Upper lobe of right lung (tissue), 1 donor: ENCODE results near the gene NCOA3. TPM values are rescaled to one million over a fixed set of nuclear protein-coding genes. Genes with fewer than 3 reads are reported as not detected.

Experiments used
- ATAC-seq: fragments of 200-7000 bp; cut with Tn5 transposase; one replicate; pipeline ENCODE4 v1.9.1; 2020; ENCODE audit warnings: mild to moderate bottlenecking, moderate library complexity
- DNase-seq: peaks from one replicate; pipeline ENCODE4 v3.0.0-alpha.2; 2020
- H3K27ac ChIP-seq: fragments of 200-600 bp; one replicate; pipeline ENCODE4 v1.8.0; 2022
- H3K27me3 ChIP-seq: fragments of 200-600 bp; one replicate; pipeline ENCODE4 v1.8.0; 2022; ENCODE audit warnings: mild to moderate bottlenecking
- H3K36me3 ChIP-seq: fragments of 200-600 bp; one replicate; pipeline ENCODE4 v1.8.0; 2022
- H3K4me1 ChIP-seq: fragments of 200-600 bp; one replicate; pipeline ENCODE4 v1.8.0; 2022
- H3K4me3 ChIP-seq: fragments of 200-600 bp; one replicate; pipeline ENCODE4 v1.8.0; 2022; ENCODE audit warnings: mild to moderate bottlenecking
- H3K9me3 ChIP-seq: fragments of 200-600 bp; one replicate; pipeline ENCODE4 v1.8.0; 2022
- CTCF ChIP-seq: fragments of 200-600 bp; IDR thresholded peaks from one replicate; pipeline ENCODE4 v1.8.0; 2022; ENCODE audit warnings: antibody characterized with exemption
- intact Hi-C: fragments of 100-400 bp; cut with DNase I; formaldehyde crosslinking; loops from one replicate; pipeline ENCODE4 v1.11.0; 2022
- total RNA-seq: library from RNA; stranded (reverse); fragmentation: NEBNext Ultra II Directional; extraction: Animal tissue kit (Norgen Biotek cat#: 25700); gene quantifications from one replicate; pipeline ENCODE4 v1.2.1, GENCODE V29; 2021
- donor health status: DM: no; HTN: yes; CAD: no; lungs with severe emphysema.

NCOA3 gene
- total RNA-seq, 1 donor from 2014 or later = 48.8 TPM

GRCh38 chr20:47568019-47568418, 66.3 kb downstream of the NCOA3 start:
- Histone ChIP-seq H3K36me3 (no peaks in the 10 kb centered on the region), H3K4me1 (peaks cover 31% of the 10 kb centered on the region), H3K4me3 (no peak overlapping the region), H3K27me3 (no peaks in the 10 kb centered on the region), H3K27ac (peak overlapping the region; percentile 63), H3K9me3 (peaks cover 5% of the 10 kb centered on the region)
- DNase-seq (no peak), ATAC-seq (peak; percentile 65)
- no peak for TF ChIP-seq CTCF
- intact Hi-C loops = no loop called here

GRCh38 chr20:47568837-47569410, 67.2 kb downstream of the NCOA3 start:
- Histone ChIP-seq H3K4me3 (no peak overlapping the region), H3K4me1 (peaks cover 37% of the 10 kb centered on the region)
- no peak for ATAC-seq

GRCh38 chr20:47571426-47571825, 69.7 kb downstream of the NCOA3 start:
- Histone ChIP-seq H3K9me3 (peaks cover 5% of the 10 kb centered on the region), H3K27ac (no peak overlapping the region), H3K36me3 (no peaks in the 10 kb centered on the region), H3K27me3 (no peaks in the 10 kb centered on the region), H3K4me1 (peaks cover 49% of the 10 kb centered on the region), H3K4me3 (no peak overlapping the region)
- ATAC-seq (no peak), DNase-seq (no peak)
- intact Hi-C loops = no loop called here
- TF ChIP-seq CTCF = no peak

More at GRCh38 chr20:47568837-47569410, 67.2 kb downstream of the NCOA3 start:
- Histone ChIP-seq H3K27ac (no peak overlapping the region), H3K27me3 (no peaks in the 10 kb centered on the region), H3K36me3 (no peaks in the 10 kb centered on the region), H3K9me3 (peaks cover 5% of the 10 kb centered on the region)
- intact Hi-C loops = no loop called here
- no peak for DNase-seq
- no peak for TF ChIP-seq CTCF

- intact Hi-C loops = no loop called here
These were observed 70.5 kb downstream of the NCOA3 start for GRCh38 chr20:47572105-47572729.

GRCh38 chr20:47573559-47573958, 71.9 kb downstream of the NCOA3 start:
- Histone ChIP-seq H3K36me3 (no peaks in the 10 kb centered on the region), H3K4me3 (no peak overlapping the region), H3K27me3 (no peaks in the 10 kb centered on the region), H3K9me3 (peaks cover 5% of the 10 kb centered on the region), H3K4me1 (peaks cover 53% of the 10 kb centered on the region), H3K27ac (no peak overlapping the region)
- intact Hi-C loops = no loop called here
- no peak for TF ChIP-seq CTCF
- DNase-seq (no peak), ATAC-seq (no peak)

More at GRCh38 chr20:47572105-47572729, 70.5 kb downstream of the NCOA3 start:
- no peak for TF ChIP-seq CTCF
- Histone ChIP-seq H3K27me3 (no peaks in the 10 kb centered on the region), H3K9me3 (peaks cover 5% of the 10 kb centered on the region), H3K27ac (no peak overlapping the region), H3K36me3 (no peaks in the 10 kb centered on the region), H3K4me3 (no peak overlapping the region), H3K4me1 (peaks cover 54% of the 10 kb centered on the region)
- DNase-seq (no peak), ATAC-seq (no peak)
